HepG2 (cell line): ENCODE data around the gene DAB1.

ENCODE experiments used
- CREB1 ChIP-seq, 2 experiments: fragments of 450-650 bp in 1 of 2; IDR thresholded peaks; 2 replicates each; pipeline ENCODE4 v1.6.1; 2016 to 2017; ENCODE audit warnings: control low read depth in 1 of 2, mild to moderate bottlenecking in 1 of 2, missing compliant biosample characterization in 1 of 2, missing genetic modification characterization in 1 of 2
- CTCF ChIP-seq: sonication (generic); formaldehyde crosslinking; IDR thresholded peaks from 2 replicates; pipeline ENCODE4 v1.5.0; 2020; ENCODE audit warnings: mild to moderate bottlenecking, missing genetic modification reagents, moderate library complexity
- E2F1 ChIP-seq: sonication (generic); formaldehyde crosslinking; IDR thresholded peaks from 2 replicates; pipeline ENCODE4 v1.5.0; 2020; ENCODE audit warnings: missing genetic modification reagents
- ZNF143 ChIP-seq: sonication (generic); formaldehyde crosslinking; IDR thresholded peaks from 2 replicates; pipeline ENCODE4 v1.4.0; 2020; ENCODE audit warnings: missing genetic modification reagents
- ZNF20 ChIP-seq: sonication (generic); formaldehyde crosslinking; IDR thresholded peaks from 2 replicates; pipeline ENCODE4 v1.4.0; 2020; ENCODE audit warnings: mild to moderate bottlenecking, moderate library complexity, missing genetic modification reagents
- ZNF407 ChIP-seq: sonication (generic); formaldehyde crosslinking; IDR thresholded peaks from one replicate; pipeline ENCODE4 v1.5.1; 2020; ENCODE audit warnings: mild to moderate bottlenecking, missing genetic modification reagents; ENCODE audit errors: not compliant biosample characterization
- TF ChIP-seq, protein P1 (sequence below): sonication (generic); formaldehyde crosslinking; IDR thresholded peaks from 2 replicates; pipeline ENCODE4 v1.5.0; 2020; ENCODE audit warnings: missing genetic modification reagents
- TF ChIP-seq, protein P2 (sequence below), 2 experiments: IDR thresholded peaks; 2 replicates each; pipeline ENCODE4 v1.6.1; 2011 to 2012; ENCODE audit warnings: low read length in 2 of 2, borderline replicate concordance in 1 of 2, low read depth in 1 of 2, mild to moderate bottlenecking in 1 of 2, moderate library complexity in 1 of 2
- TF ChIP-seq, protein P3 (sequence below): sonication (generic); formaldehyde crosslinking; IDR thresholded peaks from 2 replicates; pipeline ENCODE4 v1.4.0; 2020; ENCODE audit warnings: missing genetic modification reagents, borderline replicate concordance
- TF ChIP-seq, protein P4 (sequence below): sonication (generic); formaldehyde crosslinking; conservative IDR thresholded peaks from 2 replicates; pipeline ENCODE4 v1.4.0; 2020; ENCODE audit warnings: missing genetic modification reagents
- TF ChIP-seq, protein P5 (sequence below): sonication (generic); formaldehyde crosslinking; IDR thresholded peaks from 2 replicates; pipeline ENCODE4 v1.8.1; 2022; ENCODE audit warnings: low read depth, mild to moderate bottlenecking, missing genetic modification reagents

GRCh38 chr1:56961426-56961825 lies 462.4 kb downstream of the DAB1 start:
- TF ChIP-seq, protein P1, sequence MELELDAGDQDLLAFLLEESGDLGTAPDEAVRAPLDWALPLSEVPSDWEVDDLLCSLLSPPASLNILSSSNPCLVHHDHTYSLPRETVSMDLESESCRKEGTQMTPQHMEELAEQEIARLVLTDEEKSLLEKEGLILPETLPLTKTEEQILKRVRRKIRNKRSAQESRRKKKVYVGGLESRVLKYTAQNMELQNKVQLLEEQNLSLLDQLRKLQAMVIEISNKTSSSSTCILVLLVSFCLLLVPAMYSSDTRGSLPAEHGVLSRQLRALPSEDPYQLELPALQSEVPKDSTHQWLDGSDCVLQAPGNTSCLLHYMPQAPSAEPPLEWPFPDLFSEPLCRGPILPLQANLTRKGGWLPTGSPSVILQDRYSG (CRISPR knock-in tag), result no peak
- TF ChIP-seq ZNF143 (CRISPR knock-in tag) (no peak), ZNF407 (CRISPR knock-in tag) (no peak), CREB1 (IDR thresholded peaks at IDR 0.05) (no peak), CREB1 (CRISPR knock-in tag; IDR thresholded peaks at IDR 0.05) (no peak), E2F1 (no peak), CTCF (no peak), ZNF20 (CRISPR knock-in tag) (no peak)
- TF ChIP-seq, protein P2, sequence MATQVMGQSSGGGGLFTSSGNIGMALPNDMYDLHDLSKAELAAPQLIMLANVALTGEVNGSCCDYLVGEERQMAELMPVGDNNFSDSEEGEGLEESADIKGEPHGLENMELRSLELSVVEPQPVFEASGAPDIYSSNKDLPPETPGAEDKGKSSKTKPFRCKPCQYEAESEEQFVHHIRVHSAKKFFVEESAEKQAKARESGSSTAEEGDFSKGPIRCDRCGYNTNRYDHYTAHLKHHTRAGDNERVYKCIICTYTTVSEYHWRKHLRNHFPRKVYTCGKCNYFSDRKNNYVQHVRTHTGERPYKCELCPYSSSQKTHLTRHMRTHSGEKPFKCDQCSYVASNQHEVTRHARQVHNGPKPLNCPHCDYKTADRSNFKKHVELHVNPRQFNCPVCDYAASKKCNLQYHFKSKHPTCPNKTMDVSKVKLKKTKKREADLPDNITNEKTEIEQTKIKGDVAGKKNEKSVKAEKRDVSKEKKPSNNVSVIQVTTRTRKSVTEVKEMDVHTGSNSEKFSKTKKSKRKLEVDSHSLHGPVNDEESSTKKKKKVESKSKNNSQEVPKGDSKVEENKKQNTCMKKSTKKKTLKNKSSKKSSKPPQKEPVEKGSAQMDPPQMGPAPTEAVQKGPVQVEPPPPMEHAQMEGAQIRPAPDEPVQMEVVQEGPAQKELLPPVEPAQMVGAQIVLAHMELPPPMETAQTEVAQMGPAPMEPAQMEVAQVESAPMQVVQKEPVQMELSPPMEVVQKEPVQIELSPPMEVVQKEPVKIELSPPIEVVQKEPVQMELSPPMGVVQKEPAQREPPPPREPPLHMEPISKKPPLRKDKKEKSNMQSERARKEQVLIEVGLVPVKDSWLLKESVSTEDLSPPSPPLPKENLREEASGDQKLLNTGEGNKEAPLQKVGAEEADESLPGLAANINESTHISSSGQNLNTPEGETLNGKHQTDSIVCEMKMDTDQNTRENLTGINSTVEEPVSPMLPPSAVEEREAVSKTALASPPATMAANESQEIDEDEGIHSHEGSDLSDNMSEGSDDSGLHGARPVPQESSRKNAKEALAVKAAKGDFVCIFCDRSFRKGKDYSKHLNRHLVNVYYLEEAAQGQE (IDR thresholded peaks at IDR 0.05; ENCODE audit: borderline replicate concordance in 1 of 2, low read depth in 1 of 2, low read length in 2 of 2), result no peak
- TF ChIP-seq, protein P3, sequence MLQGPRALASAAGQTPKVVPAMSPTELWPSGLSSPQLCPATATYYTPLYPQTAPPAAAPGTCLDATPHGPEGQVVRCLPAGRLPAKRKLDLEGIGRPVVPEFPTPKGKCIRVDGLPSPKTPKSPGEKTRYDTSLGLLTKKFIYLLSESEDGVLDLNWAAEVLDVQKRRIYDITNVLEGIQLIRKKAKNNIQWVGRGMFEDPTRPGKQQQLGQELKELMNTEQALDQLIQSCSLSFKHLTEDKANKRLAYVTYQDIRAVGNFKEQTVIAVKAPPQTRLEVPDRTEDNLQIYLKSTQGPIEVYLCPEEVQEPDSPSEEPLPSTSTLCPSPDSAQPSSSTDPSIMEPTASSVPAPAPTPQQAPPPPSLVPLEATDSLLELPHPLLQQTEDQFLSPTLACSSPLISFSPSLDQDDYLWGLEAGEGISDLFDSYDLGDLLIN, result no peak
- TF ChIP-seq, protein P4, sequence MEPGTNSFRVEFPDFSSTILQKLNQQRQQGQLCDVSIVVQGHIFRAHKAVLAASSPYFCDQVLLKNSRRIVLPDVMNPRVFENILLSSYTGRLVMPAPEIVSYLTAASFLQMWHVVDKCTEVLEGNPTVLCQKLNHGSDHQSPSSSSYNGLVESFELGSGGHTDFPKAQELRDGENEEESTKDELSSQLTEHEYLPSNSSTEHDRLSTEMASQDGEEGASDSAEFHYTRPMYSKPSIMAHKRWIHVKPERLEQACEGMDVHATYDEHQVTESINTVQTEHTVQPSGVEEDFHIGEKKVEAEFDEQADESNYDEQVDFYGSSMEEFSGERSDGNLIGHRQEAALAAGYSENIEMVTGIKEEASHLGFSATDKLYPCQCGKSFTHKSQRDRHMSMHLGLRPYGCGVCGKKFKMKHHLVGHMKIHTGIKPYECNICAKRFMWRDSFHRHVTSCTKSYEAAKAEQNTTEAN (CRISPR knock-in tag), result no peak
- TF ChIP-seq, protein P5, sequence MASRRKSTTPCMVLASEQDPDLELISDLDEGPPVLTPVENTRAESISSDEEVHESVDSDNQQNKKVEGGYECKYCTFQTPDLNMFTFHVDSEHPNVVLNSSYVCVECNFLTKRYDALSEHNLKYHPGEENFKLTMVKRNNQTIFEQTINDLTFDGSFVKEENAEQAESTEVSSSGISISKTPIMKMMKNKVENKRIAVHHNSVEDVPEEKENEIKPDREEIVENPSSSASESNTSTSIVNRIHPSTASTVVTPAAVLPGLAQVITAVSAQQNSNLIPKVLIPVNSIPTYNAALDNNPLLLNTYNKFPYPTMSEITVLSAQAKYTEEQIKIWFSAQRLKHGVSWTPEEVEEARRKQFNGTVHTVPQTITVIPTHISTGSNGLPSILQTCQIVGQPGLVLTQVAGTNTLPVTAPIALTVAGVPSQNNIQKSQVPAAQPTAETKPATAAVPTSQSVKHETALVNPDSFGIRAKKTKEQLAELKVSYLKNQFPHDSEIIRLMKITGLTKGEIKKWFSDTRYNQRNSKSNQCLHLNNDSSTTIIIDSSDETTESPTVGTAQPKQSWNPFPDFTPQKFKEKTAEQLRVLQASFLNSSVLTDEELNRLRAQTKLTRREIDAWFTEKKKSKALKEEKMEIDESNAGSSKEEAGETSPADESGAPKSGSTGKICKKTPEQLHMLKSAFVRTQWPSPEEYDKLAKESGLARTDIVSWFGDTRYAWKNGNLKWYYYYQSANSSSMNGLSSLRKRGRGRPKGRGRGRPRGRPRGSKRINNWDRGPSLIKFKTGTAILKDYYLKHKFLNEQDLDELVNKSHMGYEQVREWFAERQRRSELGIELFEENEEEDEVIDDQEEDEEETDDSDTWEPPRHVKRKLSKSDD (CRISPR knock-in tag), result no peak
